Fibroblast of peridontal ligament (primary cell): ENCODE measurements around the gene TPD52L2.

ENCODE experiments used
- DNase-seq: peaks from one replicate; pipeline ENCODE4 v3.0.0-alpha.2; 2010; ENCODE audit errors: extremely low read depth

Gene TPD52L2

DNA sequence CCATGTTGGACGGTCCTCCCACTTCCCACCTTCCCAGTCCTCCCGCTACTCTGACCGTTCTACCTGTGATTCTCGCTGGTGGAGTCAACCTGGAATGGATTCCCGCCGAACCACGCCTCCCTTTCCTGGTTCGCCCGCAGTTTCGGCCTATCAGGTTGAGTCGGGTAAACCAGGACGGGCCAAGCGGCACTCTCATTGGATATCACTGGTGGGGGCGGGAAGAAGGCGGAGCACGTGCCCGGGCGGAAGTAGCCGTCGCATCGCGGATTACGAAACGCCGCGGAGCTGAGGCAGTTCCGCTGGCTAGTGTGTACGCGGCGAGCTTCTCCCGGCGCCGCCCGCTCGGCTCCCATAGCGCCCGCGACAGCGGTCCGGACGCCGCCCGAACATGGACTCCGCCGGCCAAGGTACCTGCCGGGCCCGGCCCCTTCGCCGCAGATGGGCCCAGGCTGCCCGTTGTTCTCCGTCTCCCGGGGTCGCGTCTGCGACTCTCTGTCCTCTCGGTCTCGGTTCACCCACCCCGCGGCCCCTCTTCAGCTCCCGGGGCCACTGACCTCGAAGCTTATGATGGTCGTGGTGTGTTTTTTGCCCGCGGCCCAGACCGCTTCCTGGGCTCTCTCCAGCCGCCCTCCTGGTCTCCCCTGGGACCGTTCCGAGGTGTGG is at the start of gene TPD52L2:
TPD52L2 (plus strand) TSS at position 293 of the 663 bp plus-strand sequence; CDS start at position 389, 96 bp downstream.
- DNase-seq = peak; percentile 95

DNA sequence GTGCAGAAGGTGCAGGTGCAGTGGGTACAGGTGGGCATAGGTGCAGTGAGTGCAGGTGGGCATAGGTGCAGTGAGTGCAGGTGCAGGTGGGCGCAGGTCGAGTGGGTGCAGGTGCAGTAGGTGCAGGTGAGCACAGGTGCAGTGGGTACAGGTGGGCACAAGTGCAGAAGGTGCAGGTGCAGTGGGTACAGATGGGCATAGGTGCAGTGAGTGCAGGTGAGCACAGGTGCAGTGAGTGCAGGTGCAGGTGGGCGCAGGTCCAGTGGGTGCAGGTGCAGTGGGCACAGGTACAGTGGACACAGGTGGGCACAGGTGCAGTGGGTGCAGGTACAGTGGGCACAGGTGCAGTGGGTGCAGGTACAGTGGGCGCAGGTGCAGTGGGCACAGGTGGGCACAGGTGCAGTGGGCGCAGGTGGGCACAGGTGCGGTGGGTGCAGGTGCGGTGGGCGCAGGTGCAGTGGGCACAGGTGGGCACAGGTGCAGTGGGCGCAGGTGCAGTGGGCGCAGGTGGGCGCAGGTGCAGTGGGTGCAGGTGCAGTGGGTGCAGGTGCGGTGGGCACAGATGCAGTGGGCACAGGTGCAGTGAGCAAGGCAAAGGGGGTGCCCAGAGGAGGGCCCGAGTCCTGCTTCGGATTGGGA is 49.3 kb upstream of the TPD52L2 start:
- DNase-seq = no peak

DNA sequence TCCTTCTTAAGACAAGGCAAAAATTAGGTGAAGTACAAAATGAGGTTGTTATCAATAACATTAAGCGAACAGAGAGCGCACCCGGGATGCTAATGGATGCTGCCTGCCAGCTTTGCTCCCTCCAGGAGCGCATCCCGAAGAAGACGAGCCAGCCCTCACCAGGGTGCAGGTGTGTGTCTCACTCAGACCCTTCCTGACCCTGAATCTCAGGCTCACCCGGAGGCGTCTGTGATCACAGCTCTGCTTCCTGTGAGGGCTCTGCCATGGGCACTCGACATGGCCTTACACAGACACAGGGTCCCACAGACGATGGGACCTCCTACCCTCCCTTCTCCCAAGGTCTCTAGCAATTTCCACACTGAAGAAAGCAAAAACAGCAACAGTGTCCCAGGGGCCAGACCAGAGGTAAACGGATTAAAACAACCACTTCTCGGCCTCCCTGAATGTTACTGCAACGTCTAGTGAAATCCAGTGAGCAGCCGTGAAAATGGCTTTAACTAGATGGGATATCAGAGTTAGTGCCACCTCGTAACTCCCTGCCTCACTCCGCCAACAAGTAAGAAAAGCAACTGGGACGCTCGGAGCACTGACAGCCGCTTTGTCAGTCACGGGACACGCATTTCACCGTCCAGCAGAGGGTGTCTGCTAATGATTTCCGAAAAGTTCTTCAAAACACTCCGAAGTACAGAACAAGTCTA is 45.7 kb upstream of the TPD52L2 start:
- peak; percentile 13 for DNase-seq

DNA sequence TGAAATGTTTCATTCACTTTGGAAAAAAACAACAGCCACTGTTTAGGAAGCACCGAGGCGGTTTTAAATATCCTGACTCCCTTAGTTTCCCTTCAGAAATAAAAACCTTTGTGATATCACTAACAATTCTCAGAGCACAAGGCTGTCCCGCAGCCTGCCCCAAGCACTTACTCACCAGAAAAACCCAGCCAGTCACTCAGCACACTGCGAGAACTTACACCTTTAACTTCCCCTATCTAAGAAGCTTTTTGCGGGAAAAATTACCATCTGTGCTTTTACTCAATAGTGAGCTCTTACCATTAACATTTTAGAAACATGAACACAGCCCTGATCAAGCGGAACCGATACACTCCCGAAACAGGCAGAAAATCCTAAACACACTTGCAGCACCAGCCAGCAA is 43.3 kb upstream of the TPD52L2 start:
- DNase-seq = no peak

DNA sequence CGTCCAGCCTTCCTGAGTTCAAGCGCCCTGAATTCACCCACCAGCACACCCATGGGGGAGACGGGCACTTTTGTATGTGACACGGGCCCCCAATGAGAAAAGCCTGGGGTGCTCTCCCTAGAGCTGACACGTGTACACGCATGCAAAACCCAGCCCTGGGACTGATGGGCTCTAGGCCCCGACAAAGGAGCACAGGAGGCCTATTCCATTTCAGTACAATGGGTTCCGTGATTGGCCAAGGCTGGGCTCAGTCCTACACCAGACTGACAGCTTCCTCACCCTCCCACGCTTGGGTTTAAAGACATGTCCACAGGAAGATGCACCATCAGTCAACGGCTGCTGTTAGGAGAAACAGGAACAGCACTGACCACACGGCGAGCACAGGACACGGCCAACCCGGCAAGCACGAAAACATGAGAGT is 42.8 kb upstream of the TPD52L2 start:
- DNase-seq = no peak

DNA sequence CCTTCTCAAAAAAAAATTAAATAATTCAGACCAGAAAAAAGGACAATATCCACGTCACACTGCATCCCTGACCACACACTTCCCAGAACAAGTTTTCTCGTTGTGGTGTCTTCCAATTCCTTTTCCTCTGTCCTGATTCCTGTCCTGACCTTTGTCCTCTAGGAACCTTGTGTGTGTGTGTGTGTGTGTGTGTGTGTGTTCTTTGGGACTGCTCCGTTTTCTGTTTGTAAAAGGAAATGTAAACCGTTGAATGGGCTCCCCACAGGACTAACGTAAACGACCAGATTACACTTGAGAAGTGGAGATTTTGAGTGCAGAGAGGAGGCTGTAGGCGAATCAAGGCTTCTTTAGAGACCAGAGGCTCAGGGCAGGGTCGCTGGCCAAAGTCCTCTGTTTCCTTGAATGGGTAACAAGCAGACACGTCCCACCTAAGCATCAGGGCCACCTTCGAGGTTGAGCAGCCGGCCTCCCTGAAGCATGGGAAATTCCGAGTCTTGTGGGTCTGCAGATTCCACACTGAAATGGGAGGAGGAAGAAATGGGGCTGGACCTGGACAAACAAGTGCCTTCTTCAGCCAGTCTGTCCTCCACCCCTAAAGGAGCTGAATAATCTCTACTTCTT is 41.3 kb upstream of the TPD52L2 start:
- no peak for DNase-seq

DNA sequence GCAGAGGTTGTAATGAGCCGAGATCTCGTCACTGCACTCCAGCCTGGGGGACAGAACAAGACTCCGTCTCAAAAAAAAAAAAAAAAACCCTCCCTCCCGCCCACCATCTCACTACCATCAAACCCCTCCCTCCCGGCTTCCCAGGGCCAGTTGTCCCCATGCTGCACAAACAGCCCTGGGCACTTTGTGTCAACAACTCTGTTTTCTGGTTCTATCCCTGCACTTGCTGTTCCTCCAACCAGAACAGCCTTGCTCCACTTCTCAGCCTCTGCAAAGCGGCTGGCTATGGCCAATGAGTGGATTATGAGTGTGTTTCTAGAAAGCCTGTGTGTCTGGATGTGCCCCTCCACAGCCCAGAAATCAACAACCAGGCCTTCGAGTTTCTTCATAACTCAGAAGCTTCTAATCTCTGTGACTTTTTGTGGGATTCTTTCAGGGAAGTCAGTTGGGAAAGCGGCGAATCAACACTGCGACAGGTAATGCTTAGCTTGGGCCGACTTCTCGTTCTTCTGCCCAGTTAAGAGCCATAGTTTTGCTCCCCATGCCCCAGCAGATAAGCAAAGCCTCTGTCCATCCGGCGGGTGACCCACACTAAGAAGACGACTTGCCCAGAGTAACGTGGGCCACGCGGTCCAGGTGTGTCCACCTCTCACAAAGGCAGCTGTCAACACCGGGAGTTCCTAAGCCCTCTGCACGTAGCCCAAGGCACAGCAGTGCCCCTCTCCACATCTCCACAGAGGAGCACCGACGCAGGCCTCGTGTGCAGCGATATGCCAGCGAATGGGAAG is 39.5 kb upstream of the TPD52L2 start:
- no peak for DNase-seq

DNA sequence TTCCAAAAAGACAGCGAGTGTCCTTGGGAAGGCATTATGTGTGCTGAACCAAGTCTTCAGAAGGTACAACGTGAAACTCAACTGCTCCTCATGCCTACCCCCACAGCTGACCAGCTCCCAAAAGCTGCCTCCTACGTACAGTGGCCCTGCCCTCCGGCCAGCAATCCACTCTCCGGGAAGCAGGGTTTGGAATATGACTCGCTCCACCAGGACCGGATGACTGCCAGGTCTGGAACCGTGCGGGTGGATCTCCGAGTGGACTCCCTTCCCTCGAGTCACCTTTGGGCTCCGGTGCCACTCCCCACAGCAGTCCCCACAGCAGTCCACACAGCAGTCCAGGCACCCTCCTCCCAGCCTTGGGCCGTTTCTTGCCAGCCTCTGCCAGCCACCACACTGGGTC is 38.3 kb upstream of the TPD52L2 start:
- DNase-seq = no peak

DNA sequence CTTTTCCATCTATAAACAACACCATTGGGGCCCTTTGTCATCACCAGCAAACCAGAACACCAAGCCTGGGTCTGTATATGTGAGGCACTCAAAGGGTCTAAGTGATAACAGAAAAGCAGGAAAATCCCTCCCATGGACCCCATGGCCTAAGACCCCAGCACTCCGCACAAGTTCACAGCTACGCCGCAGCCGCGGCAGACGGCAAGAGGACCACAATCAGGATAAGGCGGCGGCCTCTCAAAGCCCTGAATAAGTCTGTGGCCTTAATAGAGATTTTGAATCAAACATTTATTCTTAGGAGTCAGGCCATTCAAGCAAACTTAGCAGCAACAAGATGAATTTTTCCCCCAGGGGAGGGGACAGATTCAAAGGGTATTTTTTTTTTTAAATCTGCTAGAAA is 36.9 kb upstream of the TPD52L2 start:
- no peak for DNase-seq

DNA sequence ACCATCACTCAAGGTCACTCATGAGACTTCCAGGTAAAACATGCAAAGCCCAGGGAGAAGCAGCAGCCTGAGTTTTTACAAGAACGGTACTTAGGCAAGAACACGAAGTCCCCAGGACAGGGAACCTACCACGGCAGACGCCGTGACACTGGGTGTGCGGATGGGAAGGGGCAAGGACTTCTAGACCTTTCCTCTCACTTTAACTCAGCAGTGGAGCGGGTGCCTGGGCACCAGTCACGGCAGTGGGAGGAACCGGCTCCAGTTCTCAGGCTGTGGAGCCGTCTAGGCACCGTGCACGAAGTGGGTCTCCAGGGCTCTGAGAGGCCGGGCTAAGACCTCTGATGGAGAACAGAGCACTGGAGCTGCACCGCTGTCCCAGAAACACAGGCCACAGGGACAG is 36.5 kb upstream of the TPD52L2 start:
- no peak for DNase-seq

DNA sequence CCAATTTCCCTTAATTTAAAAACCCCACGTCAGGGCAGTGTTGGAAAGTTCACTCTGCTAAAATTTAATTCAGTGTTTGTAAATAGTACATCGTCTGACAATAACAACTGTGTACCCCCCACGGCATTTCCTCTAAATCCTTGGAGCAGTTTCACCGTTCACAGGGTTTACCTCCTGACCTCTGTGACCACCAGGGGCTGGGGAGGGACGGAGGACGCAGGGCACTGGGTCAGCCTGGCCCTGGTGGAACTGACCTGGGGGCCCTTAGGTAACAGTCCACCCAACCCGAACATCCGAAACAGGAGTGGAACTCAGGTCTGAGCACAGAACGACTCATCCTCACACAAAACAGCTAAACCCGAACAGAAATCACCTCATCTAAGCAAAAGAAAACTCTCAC is 36.1 kb upstream of the TPD52L2 start:
- DNase-seq = no peak

DNA sequence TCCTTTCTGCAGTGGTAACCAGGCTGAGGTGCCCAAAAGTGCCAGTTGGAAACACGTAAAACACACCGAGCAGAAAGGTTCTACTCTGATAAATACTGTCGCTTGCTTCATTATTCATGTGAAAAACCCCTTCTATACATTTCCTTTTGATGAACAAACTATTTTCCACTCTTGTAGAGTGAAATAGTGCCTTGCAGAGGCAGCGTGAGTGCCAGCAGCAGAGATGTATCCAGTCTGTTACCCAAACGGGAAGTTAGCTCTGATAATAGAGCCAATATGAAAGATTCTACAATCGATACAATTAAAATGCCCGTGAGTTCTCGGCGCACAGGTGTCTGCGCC is 35.5 kb upstream of the TPD52L2 start:
- no peak for DNase-seq

DNA sequence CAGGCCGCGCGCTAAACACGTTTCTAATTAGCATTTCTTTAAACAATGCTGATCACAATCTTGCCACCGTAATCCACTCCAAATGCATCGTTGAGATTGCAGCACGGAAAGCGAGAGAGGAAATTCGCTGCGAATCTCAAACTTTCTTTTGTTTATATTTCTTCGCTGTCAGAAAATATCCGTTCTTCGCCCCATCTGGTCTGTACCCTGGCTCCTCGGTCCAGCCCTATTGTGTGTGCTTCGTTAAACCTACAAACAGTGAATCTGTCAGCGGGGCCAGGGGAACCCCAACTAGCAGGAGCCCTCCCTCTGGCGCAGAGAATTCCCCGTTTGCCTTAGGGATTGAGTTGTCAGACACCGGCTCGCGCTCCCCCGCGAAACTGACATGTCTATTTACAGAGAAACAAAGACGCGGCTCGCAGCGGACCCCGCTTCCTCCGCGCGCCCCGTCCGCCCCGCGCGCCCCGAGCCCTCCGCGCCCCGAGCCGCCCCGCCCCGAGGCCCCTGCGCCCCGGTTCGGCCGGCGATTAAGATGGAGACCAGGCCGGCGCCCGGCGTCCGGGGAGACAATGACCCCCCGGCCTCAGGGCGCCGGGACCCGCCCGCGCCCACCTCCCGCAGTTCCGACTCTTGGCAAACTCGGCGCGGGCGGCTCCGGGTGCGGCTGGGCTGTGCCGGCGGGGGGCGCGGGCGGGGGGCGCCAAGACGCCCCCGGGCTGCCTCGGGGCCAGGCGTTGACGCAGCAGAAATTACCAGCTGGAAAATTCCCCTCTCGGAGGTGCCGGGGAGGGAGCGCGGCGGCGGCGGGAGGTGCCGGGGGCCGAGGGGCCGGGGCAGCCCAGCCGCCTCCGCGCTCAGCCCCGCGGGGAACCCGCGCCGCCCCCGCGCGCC is 34.9 kb upstream of the TPD52L2 start:
- peak; percentile 15 for DNase-seq

DNA sequence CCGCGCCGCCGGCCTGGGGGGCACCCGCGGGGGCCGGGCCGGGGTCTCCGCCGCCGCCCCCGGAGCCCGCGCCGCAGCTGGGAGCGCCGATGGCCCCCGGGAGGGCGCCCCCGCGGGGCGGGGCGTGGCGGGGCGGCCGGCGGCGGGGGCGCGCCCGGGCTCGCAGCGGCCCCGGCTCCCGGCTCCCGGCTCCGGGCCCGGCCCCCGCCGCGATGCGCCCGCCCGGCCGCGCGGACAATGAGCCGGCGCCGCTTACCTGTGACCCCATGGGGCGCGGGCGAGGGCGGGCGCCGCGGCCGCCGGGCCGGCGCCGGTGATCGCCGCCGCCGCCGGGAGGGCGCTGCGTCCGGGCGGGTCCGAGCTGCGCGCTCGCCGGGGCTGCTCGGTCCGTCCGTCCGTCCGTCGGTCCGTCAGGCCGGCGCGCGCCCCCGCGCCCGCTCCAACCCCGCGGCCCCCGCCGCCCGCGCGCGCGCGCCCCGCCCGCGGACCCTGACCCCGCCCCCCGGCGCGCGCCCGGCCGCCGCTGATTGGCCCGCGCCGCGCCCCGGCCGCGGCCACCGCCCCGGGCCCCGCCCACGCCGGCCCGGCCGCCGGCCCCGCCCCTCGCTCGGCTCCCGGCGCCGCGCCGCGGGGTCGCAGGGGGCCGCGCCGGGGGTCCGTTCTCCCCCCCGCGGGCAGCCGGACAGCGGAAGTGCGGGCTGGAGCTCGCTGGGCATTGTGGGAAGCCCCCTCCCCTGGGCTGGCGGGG is 34.1 kb upstream of the TPD52L2 start, which contains the start of gene ZBTB46:
ZBTB46 (minus strand) TSS at position 424 of the 748 bp plus-strand sequence. CDS start 40,507 bp downstream, outside the sequence.
- no peak for DNase-seq

DNA sequence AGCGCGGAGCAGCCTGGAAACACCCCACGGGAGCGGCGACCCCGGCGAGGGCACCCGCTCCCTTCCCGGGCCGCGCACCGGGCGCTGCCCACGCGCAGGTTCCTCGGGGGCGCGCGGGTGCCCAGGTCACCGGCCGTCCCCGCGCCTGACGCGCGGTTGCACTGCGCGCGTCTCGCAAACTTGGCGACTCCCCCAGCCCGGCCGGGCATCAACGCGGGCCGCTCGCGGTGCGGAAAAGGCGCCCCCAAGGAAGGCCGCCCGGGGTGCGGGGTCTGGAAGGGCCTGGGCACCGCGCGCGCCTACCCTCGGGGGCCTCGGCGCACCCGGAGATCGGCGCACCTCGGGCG is 33.5 kb upstream of the TPD52L2 start:
- no peak for DNase-seq

DNA sequence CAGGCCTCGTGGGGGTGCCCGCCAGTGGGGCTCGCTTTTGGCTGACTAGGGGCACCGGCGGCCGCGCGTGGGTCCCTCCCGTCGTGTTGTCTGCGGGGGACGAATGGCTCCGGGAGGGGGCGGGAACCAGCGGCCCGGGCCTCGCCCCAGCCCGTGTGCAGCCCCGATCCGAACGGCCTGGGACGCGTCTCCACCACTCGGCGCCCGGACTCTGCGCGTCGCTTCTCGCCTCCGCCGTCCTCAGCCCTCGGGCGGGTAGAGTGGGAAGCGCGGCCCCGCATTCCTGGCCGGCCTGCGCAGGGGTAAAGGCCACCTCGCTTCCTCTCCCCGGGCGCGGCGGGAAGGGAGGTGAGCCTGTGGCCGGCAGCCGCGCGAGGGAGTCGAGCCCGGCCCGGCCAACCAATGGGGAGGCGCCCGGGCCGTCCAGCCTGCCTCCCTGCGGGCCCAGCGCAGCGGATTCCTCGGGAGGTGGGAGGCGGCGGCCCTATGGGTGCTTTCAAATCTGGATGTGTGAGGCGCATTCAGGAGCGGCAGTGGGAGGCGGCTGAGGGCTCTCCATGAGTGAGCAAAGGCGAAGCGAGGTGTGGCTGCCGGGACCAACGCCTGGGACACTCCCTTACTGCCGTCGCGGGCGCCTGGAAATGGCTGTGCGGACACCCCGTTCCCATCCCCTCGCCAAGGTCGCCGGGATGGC is 32.9 kb upstream of the TPD52L2 start:
- no peak for DNase-seq

DNA sequence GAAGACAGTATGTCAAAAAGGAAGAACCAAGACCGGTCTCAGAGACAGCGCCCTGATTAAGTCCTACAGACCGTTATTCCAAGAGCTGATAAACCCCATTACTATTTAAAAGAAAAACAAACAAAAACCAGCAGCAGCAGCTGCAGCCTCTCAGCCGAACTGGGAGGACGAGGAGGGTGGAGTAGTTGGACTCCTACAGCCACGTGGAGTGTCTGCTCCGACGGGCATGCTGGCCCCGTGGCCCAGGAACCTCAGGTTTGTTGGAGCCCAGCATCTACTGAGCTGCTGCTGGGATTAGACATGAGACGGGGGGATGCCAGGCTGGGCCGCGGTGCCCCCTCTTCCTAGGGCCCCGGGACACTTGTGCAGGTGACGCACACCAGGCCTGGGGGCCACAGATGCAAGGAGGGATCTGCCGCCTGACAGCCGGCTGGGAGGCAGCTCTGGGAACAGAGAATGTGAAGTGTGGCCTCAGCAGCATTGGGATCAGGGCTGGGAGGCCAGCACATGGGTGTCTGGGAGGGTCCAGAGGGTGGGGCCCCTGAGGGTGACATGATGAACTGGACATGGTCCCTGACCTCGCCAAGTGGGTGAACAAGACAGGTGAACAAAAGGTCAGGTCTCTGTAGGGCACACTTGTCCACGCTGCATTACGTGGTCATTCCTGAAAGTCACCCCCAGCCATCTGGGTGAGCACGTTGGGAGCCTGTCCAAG is 31.1 kb upstream of the TPD52L2 start:
- no peak for DNase-seq

DNA sequence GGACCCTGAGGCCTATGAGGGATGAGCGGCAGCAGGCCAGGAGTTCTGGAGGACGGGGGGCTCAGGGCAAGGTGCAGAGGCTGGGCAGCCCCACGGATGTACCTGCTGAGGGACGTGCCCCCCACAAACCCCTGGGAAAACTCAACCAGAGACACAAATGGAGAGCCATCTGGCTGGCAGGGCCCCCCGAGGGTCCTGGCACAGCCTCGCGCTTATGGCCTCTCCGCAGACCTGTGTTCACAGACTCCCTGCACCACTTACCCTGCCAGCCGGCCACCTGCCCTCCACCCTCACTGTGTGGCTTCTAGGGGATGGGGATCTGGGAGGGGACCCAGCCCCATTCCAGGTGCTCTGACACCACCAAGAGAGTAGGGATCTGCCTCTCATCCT is 30.6 kb upstream of the TPD52L2 start:
- no peak for DNase-seq
